ENCODE measurements around the gene RBFOX2.

RBFOX2 gene

DNA sequence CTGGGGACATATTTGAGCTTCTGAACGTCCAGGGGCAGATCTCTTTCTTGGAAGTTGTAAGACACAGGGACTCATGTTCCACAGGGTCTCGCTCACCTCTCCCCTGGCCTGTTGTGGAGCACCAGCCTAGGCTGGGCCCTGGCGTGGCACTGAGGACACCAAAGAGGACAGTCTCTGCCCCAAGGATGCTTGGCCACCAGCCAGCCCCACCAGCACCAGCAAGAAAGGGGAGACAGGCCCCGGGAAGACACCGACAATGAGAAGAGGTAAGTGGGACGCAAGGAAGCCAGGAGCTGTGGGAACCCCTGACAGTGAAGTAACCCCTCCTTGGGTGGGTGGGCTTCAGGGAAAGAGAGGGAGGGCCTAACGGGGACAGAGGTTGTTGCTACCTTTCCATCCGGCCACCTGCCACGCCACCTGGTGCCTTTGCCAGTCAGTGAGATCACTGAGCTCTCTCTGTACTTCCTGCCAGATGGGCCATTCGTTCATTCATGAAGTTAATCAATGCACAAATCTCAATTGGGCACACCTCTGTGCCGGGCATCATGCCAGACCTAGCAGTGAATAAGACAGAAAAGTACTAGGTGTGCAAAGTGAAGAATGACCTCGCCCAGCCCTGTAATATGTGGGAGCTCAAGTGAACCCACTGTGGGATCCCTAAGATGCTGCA is 299.9 kb downstream of the RBFOX2 start:
- no peak for TF ChIP-seq EZH2 (IDR thresholded peaks at IDR 0.05)
- no peak for TF ChIP-seq FOXP2 (optimal IDR thresholded peaks at IDR 0.05; ENCODE audit: control extremely low read depth, extremely low read length, insufficient read depth)
- no peak for TF ChIP-seq POLR2AphosphoS5 (IDR thresholded peaks at IDR 0.05; ENCODE audit: borderline replicate concordance, low read depth, low read length)
- Histone ChIP-seq H3K4me3 (no peak overlapping the region), H3K36me3 (ENCODE audit: insufficient read depth, low read length) (no peaks in the 10 kb centered on the region), H3K27ac (no peak overlapping the region), H3K9me3 (ENCODE audit: low read depth, low read length) (no peaks in the 10 kb centered on the region), H3K9ac (ENCODE audit: insufficient read length) (no peak overlapping the region)
- DNase-seq (ENCODE audit: low read depth, low spot score) = no peak

DNA sequence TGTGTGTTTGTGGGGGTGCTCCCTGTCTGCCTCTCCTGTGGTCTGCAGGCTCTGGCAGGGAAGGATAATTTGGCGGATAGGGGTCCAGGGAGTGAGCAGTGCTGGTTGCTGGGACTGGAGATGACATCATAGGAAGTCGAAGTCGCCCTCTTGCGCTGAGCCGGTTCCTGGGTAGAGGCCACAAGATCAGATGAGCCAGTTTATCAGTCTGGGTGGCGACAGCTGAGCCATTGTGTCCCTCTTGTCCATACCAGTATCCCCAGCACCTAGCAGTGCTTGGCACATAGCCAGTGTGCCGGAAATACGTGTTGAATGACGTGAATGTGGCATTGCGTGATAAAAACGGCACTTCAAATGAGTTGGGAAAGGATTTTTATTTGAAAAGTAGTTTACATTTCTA is 301.2 kb downstream of the RBFOX2 start:
- no peak overlapping the region for H3K4me3 ChIP-seq
- no peaks in the 10 kb centered on the region for H3K36me3 ChIP-seq (ENCODE audit: insufficient read depth, low read length)
- no peak for DNase-seq (ENCODE audit: low read depth, low spot score)

DNA sequence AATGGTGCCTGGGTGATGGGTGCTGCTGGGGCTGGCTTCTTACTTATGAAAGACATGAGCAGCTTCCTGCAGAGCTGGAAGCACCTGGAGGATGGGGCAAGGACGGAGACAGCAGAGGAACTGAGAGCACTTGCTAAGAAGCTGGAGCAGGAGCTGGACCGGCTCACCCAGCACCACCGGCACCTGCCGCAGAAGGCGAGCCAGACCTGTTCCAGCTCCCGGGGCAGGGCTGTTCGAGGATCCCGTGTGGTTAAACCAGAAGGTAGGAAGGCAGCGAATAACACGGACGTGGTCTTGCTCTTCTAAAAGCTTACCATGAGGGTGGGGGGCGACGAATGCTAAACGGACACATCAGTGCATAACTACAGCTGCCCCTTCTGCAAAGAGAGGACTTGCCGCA is 301.7 kb downstream of the RBFOX2 start:
- H3K27ac ChIP-seq = no peak overlapping the region
- no peaks in the 10 kb centered on the region for H3K9me3 ChIP-seq (ENCODE audit: low read depth, low read length)
- no peak for DNase-seq (ENCODE audit: low read depth, low spot score)
- no peak overlapping the region for H3K4me3 ChIP-seq
- TF ChIP-seq FOXP2 (optimal IDR thresholded peaks at IDR 0.05; ENCODE audit: control extremely low read depth, extremely low read length, insufficient read depth) = no peak
- no peak overlapping the region for H3K9ac ChIP-seq (ENCODE audit: insufficient read length)
- H3K36me3 ChIP-seq (ENCODE audit: insufficient read depth, low read length) = no peaks in the 10 kb centered on the region

More for the DNA sequence above, 301.2 kb downstream of the RBFOX2 start:
- Histone ChIP-seq H3K9me3 (ENCODE audit: low read depth, low read length) (no peaks in the 10 kb centered on the region), H3K27ac (no peak overlapping the region), H3K9ac (ENCODE audit: insufficient read length) (no peak overlapping the region)
- TF ChIP-seq EZH2 (IDR thresholded peaks at IDR 0.05) = no peak
- no peak for TF ChIP-seq FOXP2 (optimal IDR thresholded peaks at IDR 0.05; ENCODE audit: control extremely low read depth, extremely low read length, insufficient read depth)
- TF ChIP-seq POLR2AphosphoS5 (IDR thresholded peaks at IDR 0.05; ENCODE audit: borderline replicate concordance, low read depth, low read length) = no peak

DNA sequence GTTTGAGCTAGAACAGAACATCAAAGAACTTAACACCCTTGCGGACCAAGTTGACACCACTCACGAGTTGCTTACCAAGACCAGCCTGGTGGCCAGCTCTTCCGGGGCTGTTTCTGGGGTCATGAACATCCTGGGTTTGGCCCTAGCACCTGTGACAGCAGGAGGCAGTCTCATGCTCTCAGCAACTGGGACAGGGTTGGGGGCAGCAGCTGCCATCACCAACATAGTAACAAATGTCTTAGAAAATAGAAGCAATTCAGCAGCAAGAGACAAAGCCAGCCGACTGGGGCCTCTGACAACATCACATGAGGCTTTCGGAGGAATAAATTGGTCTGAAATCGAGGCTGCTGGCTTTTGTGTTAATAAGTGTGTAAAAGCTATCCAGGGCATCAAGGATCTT is 302.2 kb downstream of the RBFOX2 start:
- no peak for TF ChIP-seq POLR2AphosphoS5 (IDR thresholded peaks at IDR 0.05; ENCODE audit: borderline replicate concordance, low read depth, low read length)
- no peak for TF ChIP-seq FOXP2 (optimal IDR thresholded peaks at IDR 0.05; ENCODE audit: control extremely low read depth, extremely low read length, insufficient read depth)
- TF ChIP-seq EZH2 (IDR thresholded peaks at IDR 0.05) = no peak
- Histone ChIP-seq H3K9me3 (ENCODE audit: low read depth, low read length) (no peaks in the 10 kb centered on the region), H3K27ac (no peak overlapping the region), H3K4me3 (no peak overlapping the region), H3K9ac (ENCODE audit: insufficient read length) (no peak overlapping the region), H3K36me3 (ENCODE audit: insufficient read depth, low read length) (no peaks in the 10 kb centered on the region)
- no peak for DNase-seq (ENCODE audit: low read depth, low spot score)

DNA sequence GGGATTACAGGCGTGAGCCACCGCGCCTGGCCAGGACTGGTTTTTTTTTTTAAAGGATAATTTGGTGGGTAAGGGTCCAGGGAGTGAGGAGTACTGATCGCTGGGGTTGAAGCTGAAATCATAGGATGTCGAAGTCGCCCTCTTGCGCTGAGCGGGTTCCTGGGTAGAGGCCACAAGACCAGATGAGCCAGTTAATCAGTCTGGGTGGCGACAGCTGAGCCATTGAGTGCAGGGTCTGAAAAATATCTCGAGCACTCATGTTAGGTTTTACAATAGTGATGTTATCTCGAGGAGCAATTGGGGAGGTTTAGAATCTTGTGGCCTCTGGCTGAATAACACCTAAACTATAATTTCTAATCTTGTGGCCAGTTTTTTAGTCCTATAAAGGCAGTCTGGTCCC is 303.1 kb downstream of the RBFOX2 start:
- no peak overlapping the region for H3K27ac ChIP-seq
- no peaks in the 10 kb centered on the region for H3K9me3 ChIP-seq (ENCODE audit: low read depth, low read length)
- TF ChIP-seq FOXP2 (optimal IDR thresholded peaks at IDR 0.05; ENCODE audit: control extremely low read depth, extremely low read length, insufficient read depth) (no peak), POLR2AphosphoS5 (IDR thresholded peaks at IDR 0.05; ENCODE audit: borderline replicate concordance, low read depth, low read length) (no peak), EZH2 (IDR thresholded peaks at IDR 0.05) (no peak)
- H3K9ac ChIP-seq (ENCODE audit: insufficient read length) = no peak overlapping the region
- H3K4me3 ChIP-seq = no peak overlapping the region
- no peaks in the 10 kb centered on the region for H3K36me3 ChIP-seq (ENCODE audit: insufficient read depth, low read length)
- DNase-seq (ENCODE audit: low read depth, low spot score) = no peak

DNA sequence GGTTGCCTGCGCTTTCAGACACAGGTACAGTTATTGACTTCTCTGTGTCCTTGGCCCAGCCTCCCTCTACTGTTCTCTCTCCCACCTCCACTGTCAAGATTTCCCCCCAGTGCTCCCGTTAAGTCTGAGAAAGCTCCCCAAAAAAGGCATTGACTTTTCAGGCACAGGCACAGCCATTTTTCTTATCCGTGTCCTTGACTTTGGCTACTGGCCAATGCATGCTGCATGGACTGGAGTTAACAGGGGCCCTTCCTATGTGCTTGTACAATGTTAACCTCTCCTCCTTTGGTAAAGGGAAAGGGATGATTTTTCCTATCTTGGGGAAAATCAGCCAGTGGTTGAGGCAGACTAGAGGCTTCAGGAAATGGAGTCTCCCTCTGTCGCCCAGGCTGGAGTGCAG is 306.7 kb downstream of the RBFOX2 start:
- H3K9ac ChIP-seq (ENCODE audit: insufficient read length) = no peak overlapping the region
- no peak overlapping the region for H3K27ac ChIP-seq
- no peak for DNase-seq (ENCODE audit: low read depth, low spot score)
- no peaks in the 10 kb centered on the region for H3K36me3 ChIP-seq (ENCODE audit: insufficient read depth, low read length)
- no peak overlapping the region for H3K4me3 ChIP-seq
- H3K9me3 ChIP-seq (ENCODE audit: low read depth, low read length) = no peaks in the 10 kb centered on the region
- no peak for TF ChIP-seq FOXP2 (optimal IDR thresholded peaks at IDR 0.05; ENCODE audit: control extremely low read depth, extremely low read length, insufficient read depth)
- no peak for TF ChIP-seq EZH2 (IDR thresholded peaks at IDR 0.05)
- TF ChIP-seq POLR2AphosphoS5 (IDR thresholded peaks at IDR 0.05; ENCODE audit: borderline replicate concordance, low read depth, low read length) = no peak

DNA sequence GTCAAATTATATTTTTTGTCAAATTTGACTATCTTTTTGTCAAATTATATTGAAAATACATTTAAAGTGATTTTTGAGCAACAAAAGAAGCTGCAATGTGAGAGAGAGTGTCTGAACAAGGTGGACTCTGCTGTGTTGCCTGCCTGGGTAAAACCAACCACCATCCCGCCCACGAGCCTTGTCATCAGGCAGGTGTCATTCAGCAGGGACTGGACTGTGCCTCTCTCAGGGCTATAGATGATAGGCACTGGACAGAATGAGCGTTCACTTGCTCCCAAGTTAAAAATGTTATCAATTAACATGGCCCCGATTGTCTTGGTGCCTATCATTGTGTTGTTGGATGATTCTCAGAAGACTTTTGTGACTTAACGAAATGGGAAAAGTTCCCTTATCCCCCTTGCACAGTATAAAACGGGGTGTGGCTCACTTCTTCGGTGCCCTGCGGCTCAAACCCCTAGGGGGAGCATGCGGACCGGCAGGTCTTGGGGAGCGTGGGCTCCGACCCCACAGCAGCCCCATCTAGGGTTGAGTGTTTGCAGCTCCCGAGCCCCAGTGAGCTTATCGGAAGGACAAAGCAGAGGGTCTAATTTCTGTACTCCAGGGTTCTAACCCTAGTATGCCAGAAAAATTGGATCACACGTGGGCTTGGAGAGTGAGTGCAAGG is 309.3 kb downstream of the RBFOX2 start:
- DNase-seq (ENCODE audit: low read depth, low spot score) = no peak
- no peak for TF ChIP-seq FOXP2 (optimal IDR thresholded peaks at IDR 0.05; ENCODE audit: control extremely low read depth, extremely low read length, insufficient read depth)
- TF ChIP-seq POLR2AphosphoS5 (IDR thresholded peaks at IDR 0.05; ENCODE audit: borderline replicate concordance, low read depth, low read length) = no peak
- no peak for TF ChIP-seq EZH2 (IDR thresholded peaks at IDR 0.05)
- no peak overlapping the region for H3K4me3 ChIP-seq
- H3K36me3 ChIP-seq (ENCODE audit: insufficient read depth, low read length) = no peaks in the 10 kb centered on the region
- H3K27ac ChIP-seq = no peak overlapping the region
- no peaks in the 10 kb centered on the region for H3K9me3 ChIP-seq (ENCODE audit: low read depth, low read length)
- no peak overlapping the region for H3K9ac ChIP-seq (ENCODE audit: insufficient read length)

DNA sequence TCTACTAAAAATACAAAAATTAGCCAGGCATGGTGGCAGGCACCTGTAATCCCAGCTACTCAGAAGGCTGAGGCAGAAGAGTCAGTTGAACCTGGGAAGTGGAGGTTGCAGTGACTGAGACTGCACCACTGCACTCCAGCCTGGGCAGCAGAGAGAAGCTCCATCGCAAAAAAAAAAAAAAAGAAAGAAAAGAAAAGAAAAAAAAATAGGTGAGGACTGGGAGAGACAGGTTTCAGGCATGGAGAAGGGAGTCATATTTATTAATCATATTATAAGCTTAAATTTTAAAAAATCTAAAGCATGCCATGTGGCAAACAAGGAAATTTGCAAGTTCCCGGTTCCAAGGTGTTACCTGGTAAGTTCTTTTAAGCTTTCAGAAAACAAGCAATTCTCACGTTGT is 311.1 kb downstream of the RBFOX2 start, which contains the start of gene APOL5:
Gene APOL5, plus strand, starts transcription at position 301 of the 400 bp plus-strand sequence. Its CDS starts 0 bp downstream, at position 301.
- Histone ChIP-seq H3K27ac (no peak within 1 kb of the TSS), H3K4me3 (no peak within 1 kb of the TSS), H3K9me3 (ENCODE audit: low read depth, low read length) (no peaks in the 10 kb centered on the region), H3K36me3 (ENCODE audit: insufficient read depth, low read length) (no peaks in the 10 kb centered on the region), H3K9ac (ENCODE audit: insufficient read length) (no peak within 1 kb of the TSS)
- DNase-seq (ENCODE audit: low read depth, low spot score) = no peak
- TF ChIP-seq POLR2AphosphoS5 (IDR thresholded peaks at IDR 0.05; ENCODE audit: borderline replicate concordance, low read depth, low read length) (no peak), FOXP2 (optimal IDR thresholded peaks at IDR 0.05; ENCODE audit: control extremely low read depth, extremely low read length, insufficient read depth) (no peak), EZH2 (IDR thresholded peaks at IDR 0.05) (no peak)

All from SK-N-MC (cell line).